GM18858 (cell line): ENCODE measurements around the gene CLEC10A.
"Not testable (repeated sequence)": the region's sequence is repeated elsewhere in the genome, so short reads cannot be mapped to it uniquely, and the experiment has no call there.

Experiments used
- ATAC-seq: cut with Tn5 transposase; IDR thresholded peaks from one replicate; pipeline ENCODE4 v1.9.1; 2021; ENCODE audit not compliant: unreplicated experiment

CLEC10A gene, protein sequence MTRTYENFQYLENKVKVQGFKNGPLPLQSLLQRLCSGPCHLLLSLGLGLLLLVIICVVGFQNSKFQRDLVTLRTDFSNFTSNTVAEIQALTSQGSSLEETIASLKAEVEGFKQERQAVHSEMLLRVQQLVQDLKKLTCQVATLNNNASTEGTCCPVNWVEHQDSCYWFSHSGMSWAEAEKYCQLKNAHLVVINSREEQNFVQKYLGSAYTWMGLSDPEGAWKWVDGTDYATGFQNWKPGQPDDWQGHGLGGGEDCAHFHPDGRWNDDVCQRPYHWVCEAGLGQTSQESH

GRCh38 chr17:7079581-7080455 is at the start of gene CLEC10A:
CLEC10A (minus strand) TSS chr17:7080251; CDS start chr17:7078812, 1,439 bp downstream.
- ATAC-seq = no peak

DNA sequence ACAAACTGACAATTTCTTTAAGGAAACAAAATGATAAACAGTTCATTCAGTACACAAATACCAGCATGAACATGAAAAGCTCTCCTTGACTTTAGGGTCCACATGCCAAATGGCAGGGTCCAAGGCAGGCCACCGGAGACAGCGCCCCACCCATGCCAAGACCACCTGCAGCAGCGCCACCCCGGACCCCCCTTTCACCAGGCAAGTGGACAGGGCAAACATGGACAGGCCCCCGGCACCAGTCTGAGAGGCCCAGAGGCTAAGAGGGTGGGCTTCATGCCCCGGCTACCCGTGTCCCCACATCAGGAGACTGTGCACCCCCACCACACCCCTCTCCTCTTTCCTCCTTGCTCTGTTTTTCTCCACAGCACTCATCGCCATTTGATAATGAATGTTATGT is 49.3 kb upstream of the CLEC10A start:
- ATAC-seq = no peak

- ATAC-seq = no peak
Measured at GRCh38 chr17:7128160-7128559, 48.1 kb upstream of the CLEC10A start.

- ATAC-seq = not testable (repeated sequence)
Measured at GRCh38 chr17:7127501-7127900, 47.5 kb upstream of the CLEC10A start.

GRCh38 chr17:7126386-7126785 is 46.3 kb upstream of the CLEC10A start:
- not testable (repeated sequence) for ATAC-seq

GRCh38 chr17:7124923-7125322 is 44.9 kb upstream of the CLEC10A start:
- no peak for ATAC-seq

DNA sequence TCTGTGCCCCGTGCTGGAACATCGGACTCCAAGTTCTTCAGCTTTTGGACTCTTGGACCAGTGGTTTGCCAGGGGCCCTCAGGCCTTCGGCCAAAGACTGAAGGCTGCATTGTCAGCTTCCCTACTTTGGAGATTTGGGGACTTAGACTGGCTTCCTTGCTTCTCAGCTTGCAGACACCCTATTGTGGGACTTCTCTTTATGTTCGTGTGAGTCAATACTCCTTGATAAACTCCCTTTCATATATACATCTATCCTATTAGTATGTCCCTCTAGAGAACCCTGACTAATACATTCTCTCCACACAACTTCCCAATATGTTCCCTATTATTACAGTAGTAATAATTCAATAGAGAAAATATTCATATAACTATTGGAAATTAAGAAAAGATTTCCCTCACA is 43.8 kb upstream of the CLEC10A start:
- ATAC-seq = no peak

GRCh38 chr17:7122381-7122780 is 42.3 kb upstream of the CLEC10A start:
- no peak for ATAC-seq

- not testable (repeated sequence) for ATAC-seq
Measured at GRCh38 chr17:7120635-7121034, 40.6 kb upstream of the CLEC10A start.

GRCh38 chr17:7120123-7120522 is 40.1 kb upstream of the CLEC10A start:
- ATAC-seq = no peak

- ATAC-seq = no peak
Measured at GRCh38 chr17:7119314-7119713, 39.3 kb upstream of the CLEC10A start.

DNA sequence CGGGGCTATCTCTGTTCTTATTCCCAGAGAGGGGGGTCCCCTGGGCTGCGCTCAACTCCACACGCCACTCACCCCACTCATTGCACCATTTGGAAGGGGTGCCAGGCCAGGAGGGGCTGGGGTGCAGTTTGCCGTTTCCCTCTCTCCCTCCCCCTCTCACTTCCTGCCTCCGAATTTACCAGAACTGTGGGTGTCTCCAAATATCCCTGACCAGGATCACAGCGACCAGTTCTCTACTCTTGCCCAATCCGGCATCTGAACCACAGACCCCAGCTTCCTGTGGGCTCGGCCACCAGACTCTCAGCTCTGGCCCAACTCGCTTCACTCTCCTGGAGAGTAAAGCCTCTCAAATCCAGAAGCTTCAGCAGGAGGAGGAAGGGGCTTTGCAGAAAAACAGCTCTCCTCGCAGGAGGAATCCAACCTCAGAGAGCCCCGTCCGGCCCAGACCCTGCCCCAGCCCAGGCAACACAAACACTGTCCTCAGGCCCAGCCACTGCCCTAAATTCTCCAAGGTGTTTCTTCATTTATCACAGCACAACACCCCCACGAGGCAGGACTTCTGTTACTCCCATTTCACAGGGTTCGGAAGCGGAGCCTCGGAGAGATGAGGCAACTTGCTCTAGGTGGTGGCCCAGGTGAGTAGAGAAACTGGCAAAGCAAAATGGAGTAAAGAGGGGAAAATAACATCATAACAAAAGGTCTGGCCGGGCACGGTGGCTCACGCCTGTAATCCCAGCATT is 35.0 kb upstream of the CLEC10A start:
- ATAC-seq = no peak

DNA sequence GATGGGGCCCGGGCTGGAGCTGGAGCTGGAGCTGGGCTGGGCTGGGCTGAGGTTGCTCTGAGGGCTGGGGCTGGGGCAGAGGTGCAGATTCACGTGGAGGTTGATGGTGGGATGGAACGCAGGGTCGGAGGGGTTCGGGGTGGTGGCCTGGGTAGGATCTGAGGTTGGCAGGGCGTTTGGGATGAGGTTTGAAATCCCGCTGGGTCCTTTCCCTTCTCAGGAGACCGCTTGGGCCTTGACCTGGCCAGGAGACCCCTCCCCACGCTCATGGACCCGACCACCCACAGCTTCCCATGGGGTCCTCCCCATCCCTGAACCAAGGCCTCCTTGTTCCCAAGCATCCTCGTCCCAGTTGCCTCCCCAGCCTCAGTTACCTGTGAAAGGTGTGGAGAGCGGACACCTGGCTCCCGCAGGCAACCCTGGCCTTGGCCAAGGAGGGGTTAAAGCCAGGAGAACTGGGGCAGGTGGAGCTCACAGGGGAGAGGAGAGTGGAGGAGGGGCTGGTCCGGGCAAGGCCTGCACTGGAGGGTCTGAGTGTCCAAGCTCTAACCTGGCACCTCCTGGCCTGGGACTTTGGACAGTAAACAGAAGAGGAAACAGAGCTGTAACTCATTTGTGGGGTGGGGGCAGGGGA is 34.3 kb upstream of the CLEC10A start, which contains the start of gene ASGR2:
Gene ASGR2 (minus strand): TSS at position 582 of the 634 bp plus-strand sequence. CDS start 582 bp downstream, outside the sequence.
- no peak for ATAC-seq

DNA sequence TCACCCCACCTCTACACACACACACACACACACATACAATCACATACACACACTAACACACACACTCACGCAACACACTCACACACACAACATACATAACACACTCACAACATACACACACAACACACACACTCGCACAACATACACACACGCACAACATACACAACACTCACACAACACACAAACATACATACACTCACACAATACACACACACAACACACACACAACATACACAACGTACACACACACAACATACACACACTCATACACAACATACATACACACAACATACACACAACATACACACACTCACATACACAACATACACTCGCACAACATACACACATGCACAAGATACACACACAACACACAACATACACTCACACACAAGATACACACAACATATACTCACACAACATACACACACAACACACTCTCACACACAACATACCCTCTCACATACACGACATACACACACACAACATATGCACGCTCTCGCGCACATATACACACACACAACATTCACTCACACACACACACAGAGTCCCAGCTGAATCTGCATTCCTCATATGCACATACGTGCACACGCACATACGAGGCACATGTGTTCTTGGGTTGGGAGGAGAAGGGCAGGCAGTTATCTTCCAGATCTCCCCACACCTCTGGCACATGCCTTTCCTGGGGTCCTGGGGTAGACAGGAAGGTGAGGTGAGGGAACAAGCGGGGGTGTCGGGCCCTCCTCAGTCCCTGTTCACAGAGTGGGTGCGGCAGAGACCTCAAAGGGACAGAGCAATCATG is 33.4 kb upstream of the CLEC10A start:
- ATAC-seq = no peak

- no peak for ATAC-seq
Measured at GRCh38 chr17:7112510-7113108, 32.6 kb upstream of the CLEC10A start.

DNA sequence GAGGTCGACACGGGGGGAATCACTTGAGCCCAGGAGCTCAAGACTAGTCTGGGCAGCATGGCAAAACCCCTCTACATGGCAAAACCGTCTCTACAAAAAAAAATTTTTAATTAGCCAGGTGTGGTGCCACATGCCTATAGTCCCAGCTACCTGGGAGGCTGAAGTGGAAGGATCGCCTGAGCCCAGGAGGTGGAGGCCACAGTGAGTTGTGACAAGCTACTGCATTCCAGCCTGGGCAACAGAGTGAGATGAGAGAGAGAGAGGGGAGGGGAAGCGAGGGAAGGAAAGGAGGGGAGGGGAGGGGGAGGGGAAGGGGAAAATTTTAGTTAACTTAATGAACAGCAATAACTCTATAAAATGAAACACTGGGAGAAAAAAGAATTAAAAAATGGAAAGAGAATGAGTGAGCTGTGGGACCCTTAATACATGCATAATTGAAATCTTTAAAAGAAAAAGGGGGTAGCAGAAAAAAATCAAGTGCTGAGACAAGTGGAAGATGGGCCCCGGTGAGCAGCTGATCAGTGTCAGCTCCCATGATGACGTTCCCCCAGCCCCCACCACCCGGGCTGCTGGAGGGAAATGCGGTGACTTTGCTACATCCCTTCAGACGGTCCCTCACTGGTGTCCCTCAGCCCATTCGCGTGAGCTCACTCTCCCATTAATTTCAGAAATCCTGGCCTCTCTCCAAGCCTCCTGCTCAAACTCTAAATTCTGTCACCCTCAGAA is 31.9 kb upstream of the CLEC10A start:
- no peak for ATAC-seq

- no peak for ATAC-seq
Measured at GRCh38 chr17:7110617-7111306, 30.7 kb upstream of the CLEC10A start.
